ENCODE results near the gene FES.
"Not testable (repeated sequence)": the region's sequence is repeated elsewhere in the genome, so short reads cannot be mapped to it uniquely, and the experiment has no call there.

Gene FES

DNA sequence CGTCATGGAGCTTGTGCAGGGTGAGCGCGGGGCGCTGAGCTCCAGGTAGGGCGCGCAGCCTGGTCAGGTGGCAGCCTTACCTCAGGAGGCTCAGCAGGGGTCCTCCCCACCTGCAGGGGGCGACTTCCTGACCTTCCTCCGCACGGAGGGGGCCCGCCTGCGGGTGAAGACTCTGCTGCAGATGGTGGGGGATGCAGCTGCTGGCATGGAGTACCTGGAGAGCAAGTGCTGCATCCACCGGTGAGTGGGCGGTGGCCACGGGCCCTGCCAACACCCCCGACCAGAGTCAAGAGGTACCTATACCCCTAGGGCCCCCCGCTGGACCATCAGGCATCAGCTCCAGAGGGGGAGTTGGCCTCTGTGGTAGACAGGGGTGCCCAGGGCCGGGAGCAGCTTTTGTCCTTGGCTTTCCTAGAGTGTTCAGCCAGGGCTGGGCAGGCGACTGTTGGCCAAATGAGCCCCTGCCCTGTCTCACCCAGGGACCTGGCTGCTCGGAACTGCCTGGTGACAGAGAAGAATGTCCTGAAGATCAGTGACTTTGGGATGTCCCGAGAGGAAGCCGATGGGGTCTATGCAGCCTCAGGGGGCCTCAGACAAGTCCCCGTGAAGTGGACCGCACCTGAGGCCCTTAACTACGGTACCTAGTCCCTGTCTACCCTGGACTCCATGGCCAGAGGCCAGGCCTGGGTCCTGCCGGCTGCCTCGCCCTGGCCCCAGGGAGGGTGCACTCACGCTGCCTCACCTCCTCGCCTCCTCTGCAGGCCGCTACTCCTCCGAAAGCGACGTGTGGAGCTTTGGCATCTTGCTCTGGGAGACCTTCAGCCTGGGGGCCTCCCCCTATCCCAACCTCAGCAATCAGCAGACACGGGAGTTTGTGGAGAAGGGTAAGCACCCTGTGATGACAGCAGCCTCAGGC is 9.1 kb downstream of the FES start:
- peak; percentile 53 for DNase-seq

- DNase-seq = peak; percentile 57
These were observed 11.3 kb downstream of the FES start for GRCh38 chr15:90895571-90896117.

DNA sequence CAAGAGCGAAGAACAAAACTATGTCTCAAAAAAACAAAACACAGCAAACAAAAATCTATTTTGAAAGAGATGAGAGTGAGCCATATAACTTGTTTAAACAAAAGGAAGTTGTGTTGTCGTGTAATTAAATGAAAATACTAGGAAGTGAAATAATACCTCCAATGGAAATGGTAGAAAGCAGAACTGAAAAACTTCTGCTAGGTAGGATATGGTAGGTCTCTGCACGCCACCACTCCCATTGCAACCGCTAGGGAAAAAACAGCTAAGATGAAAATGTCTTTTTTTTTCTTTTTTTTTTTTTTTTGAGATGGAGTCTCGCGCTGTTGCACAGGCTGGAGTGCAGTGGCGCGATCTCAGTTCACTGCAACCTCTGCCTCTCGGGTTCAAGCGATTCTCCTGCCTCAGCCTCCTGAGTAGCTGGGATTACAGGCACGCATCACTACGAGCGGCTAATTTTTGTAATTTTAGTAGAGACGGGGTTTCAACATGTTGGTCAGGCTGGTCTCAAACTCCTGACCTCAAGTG is 12.9 kb downstream of the FES start:
- not testable (repeated sequence) for DNase-seq

GRCh38 chr15:90901175-90902039 is 17.1 kb downstream of the FES start:
- no peak for DNase-seq

DNA sequence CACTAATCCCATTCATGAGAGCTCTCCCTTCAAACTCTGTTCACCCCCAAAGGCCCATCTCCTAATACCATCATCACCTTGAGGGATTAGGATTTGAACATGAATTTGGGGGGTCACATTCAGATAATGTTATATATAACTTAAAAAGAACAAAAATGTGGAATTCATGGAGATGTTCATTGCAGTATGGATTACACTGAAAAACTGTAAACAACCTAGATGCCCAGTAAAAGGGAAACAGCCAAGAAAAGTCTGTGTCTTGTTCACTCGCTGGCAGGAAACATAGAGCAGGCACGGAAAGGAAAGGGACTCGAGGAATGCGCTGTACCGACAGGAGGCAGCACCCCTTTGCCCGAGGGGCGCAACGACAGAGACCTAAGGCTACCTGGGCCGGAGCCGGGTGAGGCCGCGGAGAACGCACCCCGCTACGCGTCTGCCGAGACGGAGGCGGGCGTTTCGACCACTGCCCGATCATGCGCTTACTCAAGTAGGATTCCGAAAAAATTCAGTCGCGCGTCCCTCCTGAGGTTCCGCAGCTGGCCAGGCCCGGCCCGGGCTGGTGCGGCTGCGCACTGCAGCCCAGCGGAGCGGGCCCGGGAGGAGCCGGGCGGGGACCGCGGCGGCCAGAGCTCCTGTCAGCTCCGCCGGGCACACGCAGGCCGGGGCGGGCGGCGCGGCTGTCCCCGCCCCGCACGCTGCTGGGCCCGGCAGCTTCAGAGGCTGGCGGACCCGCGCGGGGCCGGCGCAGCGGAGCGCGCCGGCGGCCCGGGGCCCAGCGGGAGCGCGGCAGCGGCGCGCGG is 17.9 kb downstream of the FES start:
- DNase-seq = peak; percentile 51

GRCh38 chr15:90902840-90903732 is 18.8 kb downstream of the FES start, which contains the start of gene MAN2A2:
TSS of gene MAN2A2 (plus strand) at chr15:90903302. CDS start at chr15:90904208, 906 bp downstream.
- DNase-seq = peak; percentile 19

GRCh38 chr15:90903733-90904536 is 19.6 kb downstream of the FES start:
- no peak for DNase-seq

- no peak for DNase-seq
These were observed 20.4 kb downstream of the FES start for GRCh38 chr15:90904746-90905145.

- DNase-seq = no peak
These were observed 21.2 kb downstream of the FES start for GRCh38 chr15:90905306-90906180.

DNA sequence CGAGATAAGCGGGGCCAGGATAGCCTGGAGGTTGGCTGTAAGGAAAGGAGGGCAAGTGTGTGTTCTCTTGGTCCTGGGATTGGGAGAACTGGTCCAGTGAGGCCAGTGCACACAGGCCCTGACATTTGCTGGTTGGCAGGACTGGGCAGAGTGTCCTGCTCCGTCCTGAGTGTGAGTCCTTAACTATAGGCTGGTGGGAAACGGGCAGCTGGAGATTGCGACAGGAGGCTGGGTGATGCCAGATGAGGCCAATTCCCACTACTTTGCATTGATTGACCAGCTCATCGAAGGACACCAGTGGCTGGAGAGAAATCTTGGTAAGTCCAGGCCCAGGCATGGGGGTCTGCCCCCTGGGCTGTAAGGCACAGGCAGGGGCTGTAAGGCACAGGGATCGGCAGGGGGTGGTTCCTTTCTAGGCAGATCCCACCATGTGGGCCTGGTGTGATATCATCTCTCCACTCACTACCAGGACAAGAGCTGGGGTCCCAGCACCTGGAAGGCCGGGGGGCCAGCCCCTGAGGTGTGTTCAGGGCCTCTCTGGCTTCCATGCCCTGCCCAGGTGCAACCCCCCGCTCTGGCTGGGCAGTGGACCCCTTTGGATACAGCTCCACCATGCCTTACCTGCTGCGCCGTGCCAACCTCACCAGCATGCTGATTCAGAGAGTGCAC is 22.0 kb downstream of the FES start:
- no peak for DNase-seq

- no peak for DNase-seq
These were observed 22.9 kb downstream of the FES start for GRCh38 chr15:90907051-90907660.

GRCh38 chr15:90907838-90908507 is 23.7 kb downstream of the FES start:
- DNase-seq = no peak

GRCh38 chr15:90909449-90909848 is 25.1 kb downstream of the FES start:
- not testable (repeated sequence) for DNase-seq

DNA sequence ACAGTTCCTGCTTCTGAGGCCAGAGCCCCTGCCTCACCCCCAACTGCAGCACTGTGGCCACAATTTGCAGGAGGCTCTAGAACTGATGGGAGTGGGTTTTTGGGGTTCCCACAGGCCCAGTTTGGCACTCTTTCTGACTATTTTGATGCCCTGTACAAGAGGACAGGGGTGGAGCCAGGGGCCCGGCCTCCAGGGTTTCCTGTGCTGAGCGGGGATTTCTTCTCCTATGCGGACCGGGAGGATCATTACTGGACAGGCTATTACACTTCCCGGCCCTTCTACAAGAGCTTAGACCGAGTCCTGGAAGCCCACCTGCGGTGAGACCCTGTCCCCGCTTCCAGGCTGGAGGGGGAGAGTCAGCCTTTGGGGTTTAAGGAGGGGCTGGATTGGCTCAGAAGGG is 25.7 kb downstream of the FES start:
- DNase-seq = no peak

DNA sequence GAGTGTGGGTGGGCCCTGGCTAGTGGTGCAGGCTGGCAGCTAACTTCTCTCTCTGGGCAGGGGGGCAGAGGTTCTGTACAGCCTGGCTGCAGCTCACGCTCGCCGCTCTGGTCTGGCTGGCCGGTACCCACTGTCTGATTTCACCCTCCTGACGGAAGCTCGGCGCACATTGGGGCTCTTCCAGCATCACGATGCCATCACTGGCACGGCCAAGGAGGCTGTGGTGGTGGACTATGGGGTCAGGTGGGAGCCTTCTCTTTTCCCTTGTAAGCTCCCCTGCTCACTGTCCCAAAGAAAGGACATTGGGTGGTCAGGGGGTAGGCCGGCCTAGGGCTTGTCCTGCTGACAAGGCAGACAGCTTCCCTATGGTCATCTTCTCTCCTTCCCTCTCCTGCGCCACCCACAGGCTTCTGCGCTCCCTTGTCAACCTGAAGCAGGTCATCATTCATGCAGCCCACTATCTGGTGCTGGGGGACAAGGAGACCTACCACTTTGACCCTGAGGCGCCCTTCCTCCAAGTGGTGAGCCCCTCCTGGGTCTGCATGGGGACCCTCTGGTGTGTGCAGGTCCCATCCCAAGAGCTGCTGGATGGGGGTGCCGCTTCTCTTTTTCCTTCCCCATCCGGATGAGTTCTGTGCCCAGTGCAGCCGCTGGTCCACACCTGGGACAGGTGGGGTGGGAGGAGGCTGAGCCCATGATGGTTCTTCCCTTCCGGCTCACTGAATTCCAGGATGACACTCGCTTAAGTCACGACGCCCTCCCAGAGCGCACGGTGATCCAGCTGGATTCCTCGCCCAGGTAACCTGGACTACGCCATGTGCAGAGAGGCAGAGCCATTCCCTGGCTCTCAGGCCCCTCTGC is 26.4 kb downstream of the FES start:
- no peak for DNase-seq

DNA sequence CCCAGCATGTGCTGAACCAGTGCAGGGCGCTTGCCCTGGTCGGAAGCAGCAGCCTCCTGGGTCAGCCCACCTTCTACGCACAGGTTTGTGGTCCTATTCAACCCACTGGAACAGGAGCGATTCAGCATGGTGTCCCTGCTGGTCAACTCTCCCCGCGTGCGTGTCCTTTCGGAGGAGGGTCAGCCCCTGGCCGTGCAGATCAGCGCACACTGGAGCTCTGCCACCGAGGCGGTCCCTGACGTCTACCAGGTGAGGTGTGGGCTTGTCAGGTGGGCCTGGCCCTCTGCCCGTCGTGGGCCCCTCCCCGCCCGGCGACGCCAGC is 27.0 kb downstream of the FES start:
- DNase-seq = no peak
